ENCODE measurements around the gene REPIN1. TPM values are rescaled to one million over a fixed set of nuclear protein-coding genes. Genes with fewer than 3 reads are reported as not detected.

The REPIN1 gene
- total and polyA plus RNA-seq, 4 donors: 17.1 to 118 (median 55.1) TPM

- TF ChIP-seq REST (IDR thresholded peaks at IDR 0.05): no peak
- no peak for TF ChIP-seq MAX (IDR thresholded peaks at IDR 0.05)
- no peak for TF ChIP-seq RXRA (IDR thresholded peaks at IDR 0.05)
- no peak for TF ChIP-seq TAF1 (conservative IDR thresholded peaks at IDR 0.05)
- no peak for TF ChIP-seq YY1 (IDR thresholded peaks at IDR 0.05)
- TF ChIP-seq SP1 (IDR thresholded peaks at IDR 0.05): no peak
- TF ChIP-seq GABPA (IDR thresholded peaks at IDR 0.05 in 1 of 2, conservative IDR thresholded peaks at IDR 0.05 in 1 of 2): no peak
- TF ChIP-seq HNF4A (conservative IDR thresholded peaks at IDR 0.05): no peak
- TF ChIP-seq JUND (IDR thresholded peaks at IDR 0.05): no peak
Measured at GRCh38 chr7:150363872-150364271, 4.8 kb upstream of the REPIN1 start (continued).

DNA sequence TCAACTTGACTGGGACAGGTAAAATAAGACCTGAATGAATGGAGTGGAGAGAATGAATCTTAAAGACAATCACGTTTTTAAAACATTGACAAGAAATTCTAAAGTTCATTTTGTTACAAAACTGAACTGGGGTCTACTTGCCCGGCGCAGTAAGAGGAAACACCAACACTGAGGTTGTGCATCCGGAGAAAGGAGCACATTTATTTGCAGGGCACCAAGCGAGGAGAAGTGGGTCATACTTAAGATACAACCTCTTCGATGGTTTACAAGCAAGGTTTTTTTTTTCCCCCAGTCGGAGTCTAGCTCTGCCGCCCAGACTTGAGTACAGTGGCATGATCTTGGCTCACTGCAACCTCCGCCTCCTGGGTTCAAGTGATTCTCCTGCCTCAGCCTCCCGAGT lies 3.4 kb upstream of the REPIN1 start:
- no peak overlapping the region for H3K4me3 ChIP-seq (ENCODE audit: low read depth in 1 of 3, low read length in 3 of 3)
- H3K36me3 ChIP-seq (ENCODE audit: control insufficient read depth in 4 of 4, insufficient read depth in 3 of 4, low read depth in 1 of 4, low read length in 3 of 4): no peaks in the 10 kb centered on the region
- DNase-seq (ENCODE audit: low spot score): no peak
- WGBS: 90% methylated on average over 10 of the region's 10 CpGs
- H3K9ac ChIP-seq (ENCODE audit: low read depth in 1 of 2, low read length in 2 of 2): no peak overlapping the region
- TF ChIP-seq EGR1 (IDR thresholded peaks at IDR 0.05; ENCODE audit: low read depth in 2 of 2) (no peak), ATF3 (IDR thresholded peaks at IDR 0.05) (no peak), HNF4G (IDR thresholded peaks at IDR 0.05) (no peak), YY1 (IDR thresholded peaks at IDR 0.05) (no peak), FOXA1 (IDR thresholded peaks at IDR 0.05) (no peak), REST (IDR thresholded peaks at IDR 0.05) (no peak), JUND (IDR thresholded peaks at IDR 0.05) (no peak), NR2F2 (IDR thresholded peaks at IDR 0.05) (no peak), RXRA (IDR thresholded peaks at IDR 0.05) (no peak), RAD21 (IDR thresholded peaks at IDR 0.05) (no peak), GABPA (IDR thresholded peaks at IDR 0.05 in 1 of 2, conservative IDR thresholded peaks at IDR 0.05 in 1 of 2) (no peak), SP1 (IDR thresholded peaks at IDR 0.05) (no peak), ZBTB33 (IDR thresholded peaks at IDR 0.05) (no peak), TAF1 (conservative IDR thresholded peaks at IDR 0.05) (no peak), HNF4A (conservative IDR thresholded peaks at IDR 0.05) (no peak), CTCF (IDR thresholded peaks at IDR 0.05; ENCODE audit: low read depth, low read length, missing input control) (no peak)
- no peak overlapping the region for H3K27ac ChIP-seq (ENCODE audit: low read depth in 1 of 2, low read length in 2 of 2)
- no peaks in the 10 kb centered on the region for H3K27me3 ChIP-seq (ENCODE audit: control insufficient read depth in 4 of 4, insufficient read depth in 4 of 4, low read length in 3 of 4)
- H3K9me3 ChIP-seq (ENCODE audit: control insufficient read depth in 4 of 4, low read length in 3 of 4): no peaks in the 10 kb centered on the region
- peaks cover 0 to 22% (median 15%) of the 10 kb centered on the region in 4 donors for H3K4me1 ChIP-seq (ENCODE audit: control insufficient read depth in 4 of 4, insufficient read depth in 4 of 4, low read length in 3 of 4)
